Activated T-cell treated with anti-CD3 and anti-CD28 coated beads, Interleukin-2, amount 50 U/mL, for 1 hour (primary cell): ENCODE data around the gene GPLD1.
A peak's percentile ranks its signal among the peaks of the same experiment; 100 is the strongest.

Source experiments
- DNase-seq: peaks from one replicate; pipeline ENCODE4 v3.0.0-alpha.2; 2020

Gene GPLD1

DNA sequence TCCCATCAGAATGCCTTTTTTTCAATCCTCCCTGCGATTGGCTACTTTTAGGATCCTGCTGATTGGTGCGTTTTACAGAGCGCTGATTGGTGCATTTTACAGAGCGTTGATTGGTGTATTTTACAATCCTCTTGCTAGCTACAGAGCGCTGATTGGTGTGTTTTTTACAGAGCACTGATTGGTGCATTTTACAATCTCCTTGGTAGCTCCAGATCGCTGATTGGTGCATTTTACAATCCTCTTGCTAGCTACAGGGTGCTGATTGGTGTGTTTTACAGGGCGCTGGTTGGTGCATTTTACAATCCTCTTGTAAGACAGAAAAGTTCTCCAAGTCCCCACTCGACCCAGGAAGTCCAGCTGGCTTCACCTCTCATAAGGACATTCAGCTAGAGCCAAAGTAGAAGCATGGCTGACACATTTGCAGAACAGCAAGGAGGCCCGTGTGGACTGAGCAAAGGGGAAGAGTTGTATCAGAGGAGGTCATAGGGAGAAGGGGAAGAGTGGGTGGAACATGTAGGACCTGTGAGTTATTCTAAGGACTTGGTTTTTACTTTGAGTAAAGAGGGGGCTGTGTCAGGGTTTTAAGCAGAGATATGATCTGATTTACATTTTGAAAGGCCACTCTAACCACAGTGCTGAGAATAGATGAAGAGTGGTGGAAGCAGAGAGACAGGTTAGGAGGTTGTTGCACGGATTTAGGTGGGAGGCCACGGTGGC lies 8.0 kb upstream of the GPLD1 start:
- no peak for DNase-seq

DNA sequence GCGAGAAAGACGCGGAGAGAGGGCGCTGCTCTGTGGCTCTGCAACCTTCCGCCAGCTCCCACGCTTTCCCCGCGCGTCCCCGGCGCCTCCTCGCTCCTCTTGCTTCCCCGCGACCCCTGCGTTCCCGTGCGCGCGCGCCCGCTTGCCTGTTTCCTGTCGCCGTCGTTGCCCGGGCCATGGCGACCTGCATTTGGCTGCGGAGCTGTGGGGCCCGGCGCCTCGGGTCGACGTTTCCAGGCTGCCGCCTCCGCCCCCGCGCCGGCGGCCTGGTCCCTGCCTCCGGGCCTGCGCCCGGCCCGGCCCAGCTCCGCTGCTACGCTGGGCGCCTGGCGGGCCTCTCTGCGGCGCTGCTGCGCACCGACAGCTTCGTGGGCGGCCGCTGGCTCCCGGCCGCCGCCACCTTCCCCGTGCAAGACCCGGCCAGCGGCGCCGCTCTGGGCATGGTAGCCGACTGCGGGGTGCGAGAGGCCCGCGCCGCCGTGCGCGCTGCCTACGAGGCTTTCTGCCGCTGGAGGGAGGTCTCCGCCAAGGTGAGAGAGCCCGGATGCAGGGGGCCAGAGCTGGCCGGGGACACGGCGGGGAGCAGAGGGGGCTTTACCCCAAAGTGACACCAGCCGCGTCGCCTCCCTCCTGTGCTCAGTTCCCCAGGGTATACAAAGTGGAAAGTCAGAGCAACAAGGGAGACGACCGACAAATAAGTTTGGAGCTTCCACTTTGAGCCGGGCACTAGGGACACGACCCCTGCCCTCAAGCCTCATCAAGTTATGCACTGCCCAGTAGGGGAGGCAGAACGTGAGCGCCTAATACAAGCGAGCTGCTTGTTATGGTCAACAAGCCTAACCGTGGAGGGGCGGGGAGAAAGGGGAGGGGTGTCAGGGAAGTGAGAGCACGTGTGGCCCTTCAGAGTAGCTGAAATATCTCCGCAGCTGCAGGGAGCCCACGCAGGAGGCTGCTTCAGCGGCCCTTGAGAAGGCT lies 5.7 kb upstream of the GPLD1 start, which contains the start of gene ALDH5A1:
Gene ALDH5A1 (plus strand): TSS at position 149 of the 975 bp plus-strand sequence. CDS start 28 bp downstream, at position 177.
- DNase-seq, result peak; percentile 83

DNA sequence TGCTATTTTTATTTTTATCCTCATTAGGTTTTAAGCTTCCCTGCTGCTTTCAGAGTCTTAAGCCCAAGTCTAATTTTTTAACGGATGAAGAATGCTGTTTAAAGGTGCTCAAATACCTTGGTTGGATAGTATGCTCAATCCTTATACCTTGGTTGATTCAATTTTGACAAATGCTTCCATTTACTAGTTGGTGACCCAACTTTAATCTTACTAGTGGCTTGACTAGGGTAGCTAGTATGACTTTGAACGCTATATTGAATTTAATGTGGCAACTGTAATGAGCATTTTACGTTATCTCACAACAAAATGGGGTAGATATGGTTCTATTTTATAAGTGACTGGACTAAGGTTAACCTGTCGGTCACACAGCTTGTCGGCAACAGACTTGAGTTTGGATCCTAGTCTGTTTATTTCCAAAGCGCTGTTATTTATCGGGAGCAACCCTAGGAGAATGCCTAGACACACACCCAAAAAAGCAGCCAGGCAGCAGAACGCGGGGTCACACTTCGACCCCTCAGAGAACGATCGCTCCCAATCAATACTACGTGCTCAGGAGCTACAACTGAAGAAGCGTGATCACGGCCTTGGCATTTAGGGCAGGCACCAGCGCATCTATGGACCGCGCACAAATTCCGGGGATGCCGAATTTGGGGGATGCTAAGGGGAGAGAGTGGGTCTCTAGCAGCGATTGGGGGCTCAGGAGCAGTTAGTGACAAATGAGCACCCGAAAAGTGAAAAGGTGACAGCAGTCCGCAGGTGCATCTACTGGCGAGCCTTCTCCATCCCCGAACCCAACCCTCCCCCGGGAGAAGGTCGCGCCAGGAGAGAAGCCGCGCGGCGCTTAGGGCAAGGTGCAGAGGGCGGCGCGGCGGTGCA lies 4.8 kb upstream of the GPLD1 start:
- DNase-seq, result no peak

DNA sequence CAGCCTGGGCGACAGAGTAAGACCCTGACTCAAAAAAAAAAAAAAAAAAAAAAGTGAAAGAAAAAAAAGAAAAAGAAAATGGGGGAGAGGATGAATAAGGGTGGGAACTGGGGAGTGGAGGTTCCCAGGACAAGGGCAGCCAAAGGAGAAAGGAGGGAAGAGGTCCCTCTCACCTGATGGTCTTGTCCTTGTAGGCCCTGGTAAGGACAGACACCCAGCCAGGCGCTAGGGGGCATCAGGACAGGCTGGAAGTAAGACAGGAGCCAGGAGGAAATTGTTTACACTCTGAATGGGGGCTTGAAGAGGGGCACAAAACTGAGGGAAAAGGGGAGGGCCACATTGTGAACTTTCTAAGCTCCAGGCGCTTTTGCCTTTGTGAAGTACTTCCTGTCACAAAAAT lies 3.1 kb upstream of the GPLD1 start:
- DNase-seq, result no peak

DNA sequence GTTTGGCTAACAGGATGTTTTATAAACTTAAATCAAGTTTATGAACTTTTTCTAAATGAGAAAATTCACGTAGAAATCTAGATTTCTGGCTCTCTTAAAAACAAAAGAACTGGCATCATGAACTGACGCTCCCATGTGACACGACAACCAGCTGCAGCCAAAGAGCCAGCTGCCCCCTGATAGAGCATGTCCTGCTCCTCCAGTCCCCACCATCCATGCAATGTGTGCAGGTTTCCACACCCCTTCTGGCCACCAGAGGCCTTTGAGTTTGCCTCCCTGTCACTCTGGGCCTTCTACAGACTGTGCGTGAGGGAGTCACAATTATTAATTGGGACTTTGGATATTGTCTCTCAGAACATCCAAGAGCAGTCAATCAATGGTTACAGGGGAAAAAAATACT lies 1.6 kb upstream of the GPLD1 start:
- no peak for DNase-seq

DNA sequence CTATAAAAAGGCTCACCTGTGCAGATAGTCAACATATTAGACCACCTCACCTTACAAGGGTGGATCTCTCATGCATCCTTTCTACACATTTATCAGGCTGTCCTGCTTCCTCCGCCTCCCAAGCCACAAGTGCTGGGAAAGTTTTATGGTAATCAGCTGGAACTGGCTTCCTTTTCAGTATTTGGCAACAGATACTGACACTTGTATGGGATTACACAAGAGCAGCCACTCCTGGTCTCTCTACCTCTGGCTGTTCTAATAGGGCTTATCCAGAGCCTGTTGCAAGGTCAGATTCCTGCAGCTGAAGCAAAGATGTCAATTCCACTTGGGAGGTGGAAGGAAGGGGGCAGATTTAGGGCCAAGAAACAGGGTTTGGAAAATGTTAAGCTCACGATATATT lies 503 bp upstream of the GPLD1 start:
- no peak for DNase-seq

DNA sequence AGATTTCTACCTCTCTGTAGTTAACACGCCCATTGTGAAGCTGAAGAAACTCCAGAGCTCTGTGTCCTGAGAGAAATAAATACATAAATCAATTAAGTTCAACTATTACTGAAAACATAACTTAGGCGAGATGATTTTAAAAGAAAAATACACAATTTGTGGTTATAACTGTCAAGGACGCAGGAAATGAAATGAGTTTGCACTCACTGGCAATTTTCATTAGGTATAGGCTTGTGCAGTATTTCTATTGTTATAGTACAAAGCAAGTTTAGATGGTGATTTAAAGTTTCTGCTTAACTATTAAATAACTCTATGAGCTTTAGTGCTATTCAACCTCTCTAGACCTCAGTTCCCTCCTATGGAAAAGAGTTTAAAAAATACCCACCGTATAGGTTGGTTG lies 3.3 kb downstream of the GPLD1 start:
- DNase-seq, result no peak

DNA sequence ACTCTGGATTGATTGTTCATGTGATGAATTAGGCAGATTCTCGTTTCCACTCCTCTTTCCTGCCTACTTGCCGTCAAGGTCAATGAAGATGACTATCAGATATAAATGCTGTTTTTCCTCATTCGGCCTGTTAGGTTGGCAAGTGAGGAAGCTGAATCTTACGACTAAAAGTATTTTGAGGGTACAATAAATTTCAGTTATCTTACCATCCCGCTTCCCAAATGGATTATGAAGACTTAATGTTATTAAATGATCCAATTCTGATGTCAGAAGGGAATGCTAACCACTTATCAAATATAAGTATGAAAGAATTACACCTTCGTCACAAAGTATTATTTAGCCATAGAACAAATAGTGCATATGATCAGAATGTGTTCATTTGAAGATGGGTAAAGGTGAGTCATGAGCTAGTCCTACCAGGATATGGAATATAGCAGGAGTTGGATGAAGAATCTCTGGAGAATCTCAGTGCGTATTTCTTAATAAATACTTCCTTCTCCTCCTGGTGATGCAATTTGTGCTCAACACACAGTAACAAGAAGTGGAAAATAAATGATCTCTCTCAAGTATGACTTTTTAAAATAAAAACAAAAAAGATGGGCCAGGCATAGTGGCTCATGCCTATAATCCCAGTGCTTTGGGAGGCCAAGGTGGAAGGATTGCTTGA lies 4.6 kb downstream of the GPLD1 start:
- no peak for DNase-seq

DNA sequence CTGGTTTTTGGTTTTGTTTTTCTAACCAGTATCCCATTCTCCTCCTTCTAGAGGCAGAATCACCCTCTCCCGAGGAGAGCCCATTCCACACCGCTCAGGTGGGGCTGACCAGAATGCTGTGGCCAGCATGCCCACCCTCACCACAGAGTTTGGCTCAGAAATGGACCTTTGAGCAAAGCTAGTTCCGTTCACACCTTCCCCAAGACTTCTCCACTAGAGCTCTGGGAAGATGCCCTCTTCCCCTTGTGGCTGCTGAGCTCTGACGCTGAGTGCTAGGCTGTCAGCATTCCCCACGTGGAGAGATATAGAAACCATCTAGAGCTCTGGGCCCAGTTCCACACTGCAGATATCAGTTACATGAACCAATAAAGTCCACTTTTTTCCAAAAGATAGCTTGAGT lies 7.9 kb downstream of the GPLD1 start:
- no peak for DNase-seq

DNA sequence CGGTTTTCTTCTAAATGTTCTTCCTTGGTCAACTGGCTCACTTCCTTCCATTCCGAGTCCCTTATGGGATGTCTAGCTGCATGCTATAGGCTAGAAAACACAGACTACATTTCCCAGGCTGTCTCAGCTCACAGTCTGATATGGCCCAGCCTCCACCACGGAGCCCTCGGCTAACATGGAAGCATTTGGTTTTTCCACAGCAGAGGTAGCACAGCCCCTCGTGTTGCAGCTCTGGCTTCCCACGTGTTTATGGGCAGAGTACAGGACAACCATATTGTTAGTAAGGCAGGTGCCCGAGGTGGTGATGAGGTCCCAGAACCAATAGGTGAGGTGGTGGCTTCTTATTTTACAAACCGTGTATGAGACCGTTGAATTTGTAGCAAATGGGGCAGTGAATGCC lies 8.7 kb downstream of the GPLD1 start:
- no peak for DNase-seq

DNA sequence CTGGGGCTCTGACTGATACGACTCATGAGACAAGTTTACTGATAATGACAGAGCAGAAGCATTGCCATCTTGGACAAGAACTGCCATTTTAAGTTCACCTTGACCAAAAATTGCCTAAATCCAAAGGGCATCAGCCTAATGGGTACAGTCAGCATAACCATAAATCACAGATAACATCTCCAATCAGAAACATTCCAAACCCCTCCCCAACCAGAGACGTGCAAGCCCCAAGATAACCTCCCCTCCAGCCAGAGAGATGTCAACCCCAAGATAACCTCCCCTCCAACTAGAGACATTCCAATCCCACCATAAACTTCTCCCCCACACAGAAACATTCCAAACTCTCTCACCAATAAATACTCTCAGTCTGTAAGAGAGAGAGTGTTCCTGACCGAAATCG lies 10.5 kb downstream of the GPLD1 start:
- DNase-seq, result no peak

DNA sequence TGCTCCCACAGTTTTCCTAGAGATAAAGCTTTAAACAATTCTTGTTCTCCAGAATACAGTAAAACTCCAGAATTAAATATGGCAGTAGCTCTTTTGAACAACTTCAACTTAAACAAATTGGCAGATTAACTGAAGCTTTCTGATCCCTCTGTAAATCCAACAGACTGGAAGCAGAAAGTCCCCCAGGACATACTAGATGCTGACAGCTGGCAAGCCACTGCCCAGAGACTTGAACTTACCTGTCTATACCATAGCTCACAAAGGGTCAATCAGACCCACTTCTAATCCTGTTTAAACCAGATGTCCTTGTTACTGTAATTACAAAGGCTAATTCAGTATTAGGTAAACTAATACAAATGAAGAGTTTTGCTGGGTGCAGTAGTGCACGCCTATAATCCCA lies 12.3 kb downstream of the GPLD1 start:
- no peak for DNase-seq

DNA sequence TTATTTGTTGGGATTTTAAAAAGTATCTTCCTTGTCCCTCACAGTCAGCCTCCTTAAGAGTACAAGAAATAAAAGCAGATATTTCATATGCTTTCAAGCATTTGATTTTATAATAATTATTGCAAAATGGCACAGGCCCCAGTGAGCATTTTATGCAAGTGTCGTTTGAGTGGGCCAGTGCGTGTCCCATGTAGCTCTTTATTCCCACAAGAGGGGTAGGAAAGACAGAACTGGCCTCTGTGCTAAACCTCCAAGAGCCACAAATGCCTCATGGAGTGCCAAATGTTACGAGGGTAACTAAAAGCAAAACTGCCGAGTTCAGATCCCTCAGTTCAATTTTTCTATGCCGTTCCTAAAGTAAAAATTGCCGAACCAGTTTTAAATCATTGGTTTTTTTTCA lies 12.7 kb downstream of the GPLD1 start:
- no peak for DNase-seq

DNA sequence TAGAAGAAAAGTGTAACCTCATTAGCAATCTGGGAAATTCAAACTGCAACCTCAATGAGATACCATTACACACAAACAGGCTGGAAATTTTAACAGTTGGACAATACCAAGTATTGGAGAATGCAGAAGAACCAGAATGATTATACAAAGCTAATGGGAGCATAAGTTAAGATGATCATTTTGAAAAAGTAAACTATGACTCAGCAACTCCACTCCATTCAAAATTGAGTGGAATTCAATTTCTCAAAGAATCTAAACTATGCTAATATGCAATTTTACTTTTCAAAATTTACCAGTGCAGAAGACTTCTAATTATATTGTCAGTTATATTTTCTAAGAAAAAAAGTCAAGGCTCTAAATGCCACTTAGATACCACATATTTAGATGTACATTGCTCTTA lies 17.2 kb downstream of the GPLD1 start:
- DNase-seq, result no peak

DNA sequence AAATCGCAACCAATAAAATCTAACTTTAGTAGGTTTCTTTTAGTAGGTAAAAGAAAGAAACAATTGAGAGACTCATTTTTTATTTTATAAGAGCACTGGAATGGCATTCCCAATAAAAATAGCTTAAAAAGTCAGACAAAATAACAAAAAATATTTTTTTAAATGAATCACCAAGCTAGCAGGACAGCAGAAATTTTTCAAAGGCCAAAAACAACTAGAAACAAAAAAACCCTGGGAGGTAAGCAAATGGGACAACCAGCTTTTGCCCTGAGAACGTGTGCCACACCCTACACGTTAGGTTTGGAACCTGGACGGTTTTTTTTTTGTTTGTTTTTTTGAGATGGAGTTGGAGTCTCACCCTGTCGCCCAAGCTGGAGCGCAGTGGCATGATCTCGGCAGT lies 19.6 kb downstream of the GPLD1 start:
- DNase-seq, result no peak

DNA sequence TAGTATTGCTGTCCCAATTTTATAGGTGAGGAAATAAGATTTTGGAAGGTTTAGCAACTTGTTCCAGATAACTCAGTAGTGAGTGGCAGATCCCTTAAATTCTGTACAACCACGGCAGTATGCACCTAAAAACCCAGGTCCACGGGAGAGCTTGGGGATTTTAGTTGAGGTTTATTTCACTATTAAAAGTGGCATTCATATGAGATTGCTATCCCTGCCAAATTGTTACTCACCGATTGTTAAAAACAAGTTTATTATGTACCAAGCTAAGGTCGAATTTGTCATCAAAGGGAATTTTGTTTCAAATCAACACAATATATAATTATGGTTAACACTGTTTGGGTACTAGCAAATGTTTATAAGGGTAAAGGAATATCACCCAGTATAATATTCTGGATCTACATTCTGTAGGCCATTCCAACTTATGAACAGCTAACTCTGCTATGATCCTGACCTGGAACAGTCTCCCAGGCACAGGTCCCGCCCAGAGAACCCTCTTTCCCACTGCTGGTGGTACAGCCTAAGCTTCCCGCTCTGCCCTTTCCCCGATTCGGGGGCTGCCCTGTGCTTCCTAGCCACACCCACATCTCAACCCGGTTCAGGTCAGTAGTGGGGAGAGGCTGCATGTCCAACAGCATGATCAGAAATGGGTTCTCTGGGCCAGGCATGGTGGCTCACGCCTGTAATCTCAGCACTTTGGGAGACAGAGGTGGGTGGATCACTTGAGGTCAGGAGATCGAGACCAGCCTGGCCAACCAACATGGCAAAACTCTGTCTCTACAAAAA lies 24.9 kb downstream of the GPLD1 start:
- DNase-seq, result no peak

DNA sequence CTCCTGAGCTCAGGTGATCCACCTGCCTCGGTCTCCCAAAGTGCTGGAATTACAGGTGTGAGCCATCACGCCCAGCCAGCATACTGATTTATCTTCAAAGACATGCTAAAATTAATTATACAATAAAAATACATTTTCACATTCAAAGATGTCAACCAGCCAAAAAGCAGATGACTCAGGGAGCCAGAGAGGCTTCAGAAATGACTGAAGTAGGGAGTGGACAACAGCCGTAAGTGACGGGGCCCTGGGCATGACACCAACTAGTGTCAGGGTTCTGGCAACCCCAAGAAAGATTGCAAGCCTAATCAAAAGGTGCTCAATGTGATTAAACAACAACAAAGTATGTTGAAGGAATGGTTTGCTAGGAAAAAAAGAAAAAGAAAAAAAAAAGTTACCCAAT lies 28.4 kb downstream of the GPLD1 start:
- no peak for DNase-seq

DNA sequence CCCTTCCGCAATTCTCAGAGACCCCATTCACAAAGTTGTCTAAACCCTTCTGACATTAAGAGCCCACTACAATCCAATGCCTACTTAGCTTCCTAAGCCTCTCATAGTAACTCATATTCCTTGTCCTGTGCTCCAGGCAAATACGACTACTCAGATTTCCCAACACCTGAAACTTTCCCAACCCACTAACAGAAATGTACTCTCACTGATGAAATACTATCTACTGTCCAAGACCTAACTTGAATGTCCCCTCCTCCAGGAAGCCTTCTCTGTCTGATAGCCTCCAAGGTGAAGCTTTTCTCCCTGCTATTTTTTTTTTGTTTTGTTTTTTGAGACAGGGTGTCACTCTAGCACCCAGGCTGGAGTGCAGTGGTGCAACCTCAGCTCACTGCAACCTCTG lies 30.4 kb downstream of the GPLD1 start:
- DNase-seq, result no peak

DNA sequence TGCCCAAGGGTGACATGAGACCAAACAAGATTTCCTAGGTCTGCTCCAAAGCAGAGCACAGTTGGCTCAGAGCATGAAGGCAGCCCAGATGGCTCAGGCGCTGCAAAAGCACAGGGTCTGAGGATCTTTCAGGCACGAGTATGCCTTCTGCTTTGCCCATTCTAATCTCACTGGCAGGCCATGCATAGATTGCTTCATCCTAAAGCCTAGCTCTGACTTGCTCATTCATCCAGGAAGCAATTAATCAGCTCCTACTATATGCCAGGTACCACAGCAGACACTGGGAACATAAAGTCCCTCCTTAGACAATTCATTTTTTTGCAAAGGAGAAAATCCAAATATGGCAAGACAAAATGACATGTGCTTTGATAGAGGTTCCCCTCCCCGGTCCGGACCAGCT lies 31.2 kb downstream of the GPLD1 start:
- DNase-seq, result no peak

DNA sequence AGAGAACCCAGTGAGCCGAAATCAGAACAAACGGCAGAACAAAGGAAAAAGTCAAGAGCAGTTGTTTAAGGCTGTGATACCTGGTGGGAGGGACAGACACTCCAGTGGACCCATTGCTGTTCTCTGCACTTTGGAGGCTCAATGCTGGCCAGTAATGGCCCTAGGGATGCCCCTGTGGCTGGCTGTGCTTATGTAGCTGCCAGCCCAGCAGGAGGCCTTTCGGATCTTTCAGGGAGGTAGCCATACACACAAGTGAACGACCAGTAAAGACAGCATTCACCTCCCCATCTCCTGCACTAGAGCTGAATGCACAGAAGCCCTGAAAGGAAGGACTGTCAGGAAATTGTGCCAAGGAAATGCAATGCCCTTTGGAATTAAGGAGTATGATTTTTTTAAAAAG lies 34.3 kb downstream of the GPLD1 start:
- DNase-seq, result no peak

DNA sequence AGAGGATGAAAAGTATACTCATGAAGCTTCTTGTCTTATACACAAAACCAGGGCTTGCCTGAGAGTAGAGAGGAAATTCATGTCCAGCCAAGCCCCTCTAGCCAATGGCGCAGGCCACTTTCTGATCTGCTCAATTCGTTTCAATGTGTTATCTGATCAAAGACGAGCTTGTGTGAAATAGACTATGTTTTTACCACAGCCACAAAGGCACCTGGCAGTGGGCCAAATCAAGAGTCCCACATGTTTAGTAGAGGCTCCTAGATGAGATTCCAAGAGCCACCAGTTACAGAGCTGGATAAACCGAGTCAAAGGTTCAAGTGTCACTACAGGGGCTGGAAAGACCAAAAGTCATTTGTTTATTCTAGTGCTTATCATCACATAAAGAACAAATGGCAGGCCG lies 34.9 kb downstream of the GPLD1 start:
- DNase-seq, result no peak

DNA sequence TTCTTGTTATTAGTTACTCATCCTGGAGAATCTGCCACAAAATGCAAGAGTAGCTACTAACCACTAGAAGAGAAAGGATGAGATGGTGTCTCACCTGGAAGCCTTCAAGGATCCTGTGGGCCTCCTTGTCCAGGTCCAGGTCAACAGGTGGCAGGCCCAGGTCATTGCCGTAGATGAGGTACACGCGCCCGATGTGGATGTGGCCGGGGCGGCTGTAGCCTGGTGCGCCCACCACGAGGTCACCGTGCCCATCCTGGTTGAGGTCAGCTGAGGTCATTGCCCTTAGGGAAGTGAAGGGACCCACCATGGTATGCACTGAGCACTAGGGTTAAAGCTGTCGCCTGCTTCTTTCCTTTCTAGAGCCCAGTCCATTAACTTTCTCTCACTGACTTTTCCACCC lies 35.5 kb downstream of the GPLD1 start:
- no peak for DNase-seq
